Activated CD4-positive, alpha-beta T cell treated with anti-CD3 and anti-CD28 coated beads, Interleukin-2, amount 50 U/mL, for 1 hour (primary cell): ENCODE measurements around the gene RNF130.
"Not testable (repeated sequence)": the region's sequence is repeated elsewhere in the genome, so short reads cannot be mapped to it uniquely, and the experiment has no call there.

ENCODE experiments used
- DNase-seq: peaks from one replicate; pipeline ENCODE4 v3.0.0-alpha.2; 2020

The RNF130 gene

DNA sequence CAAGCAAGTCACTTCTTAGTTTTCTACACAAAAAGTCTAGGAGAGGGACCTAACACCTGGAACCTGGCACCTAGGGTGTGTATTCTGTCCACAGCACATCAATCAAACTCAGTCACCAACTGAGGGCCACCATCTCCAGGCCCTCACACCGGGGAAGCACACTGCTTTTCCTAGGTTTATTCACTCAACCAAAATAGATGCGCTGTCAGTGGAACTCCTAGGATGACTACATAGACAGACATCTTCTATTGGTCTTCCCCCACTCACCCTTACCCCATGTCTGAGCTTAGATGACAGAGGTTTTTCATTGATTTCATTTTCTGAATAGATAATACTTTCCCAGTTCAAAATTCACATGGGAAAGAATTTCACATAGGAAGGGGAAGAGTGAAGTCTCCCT lies 59.2 kb downstream of the RNF130 start:
- DNase-seq: no peak

DNA sequence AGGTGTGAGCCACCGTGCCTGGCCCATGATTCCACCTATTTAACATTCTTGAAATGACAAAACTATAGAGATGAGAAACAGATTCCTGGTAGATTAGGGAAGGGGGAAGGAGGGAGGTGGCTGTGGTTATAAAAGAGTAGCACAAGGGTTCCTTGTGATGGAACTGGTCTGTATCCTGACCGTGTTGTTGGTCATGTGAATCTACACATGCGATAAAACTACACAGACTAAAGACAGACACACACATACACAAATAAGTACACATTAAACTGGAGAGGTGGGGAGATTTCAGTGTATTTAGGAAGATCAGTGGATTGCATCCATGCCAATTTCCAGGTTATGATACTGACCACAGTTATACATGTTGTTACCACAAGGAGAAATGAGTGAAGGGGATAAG lies 60.9 kb downstream of the RNF130 start:
- DNase-seq: no peak

DNA sequence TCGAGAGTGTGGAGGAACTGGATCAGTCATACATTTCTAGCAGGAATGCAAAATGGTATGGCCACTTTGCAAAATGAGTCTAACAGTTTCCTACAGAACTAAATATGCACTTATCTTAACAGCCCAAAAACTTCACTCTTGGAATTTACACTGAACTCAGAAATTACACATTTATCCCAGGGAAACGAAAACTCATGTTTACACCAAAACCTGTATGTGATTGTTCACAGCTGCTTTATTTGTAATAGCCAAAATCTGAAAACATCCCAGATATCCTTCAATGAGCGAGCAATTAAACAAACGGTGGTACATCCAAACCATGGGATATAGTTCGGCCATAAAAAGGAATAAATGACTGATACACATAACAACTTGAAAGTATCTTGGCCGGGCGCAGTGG lies 62.0 kb downstream of the RNF130 start:
- no peak for DNase-seq

DNA sequence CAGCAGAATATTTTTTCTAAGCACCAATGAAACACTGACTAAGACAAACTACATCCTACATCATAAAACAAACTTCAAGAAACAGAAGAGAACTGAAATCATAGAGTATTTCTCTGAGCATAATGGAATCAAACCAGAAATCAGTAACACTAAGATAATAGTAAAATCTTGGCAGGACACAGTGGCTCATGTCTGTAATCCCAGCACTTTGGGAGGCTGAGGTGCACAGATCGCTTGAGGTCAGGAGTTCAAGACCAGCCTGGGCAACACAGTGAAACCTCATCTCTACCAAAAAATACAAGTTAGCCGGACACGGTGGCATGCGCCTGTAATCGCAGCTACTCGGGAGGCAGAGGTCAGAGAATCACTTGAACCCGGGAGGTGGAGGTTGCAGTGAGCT lies 63.1 kb downstream of the RNF130 start:
- DNase-seq: no peak

DNA sequence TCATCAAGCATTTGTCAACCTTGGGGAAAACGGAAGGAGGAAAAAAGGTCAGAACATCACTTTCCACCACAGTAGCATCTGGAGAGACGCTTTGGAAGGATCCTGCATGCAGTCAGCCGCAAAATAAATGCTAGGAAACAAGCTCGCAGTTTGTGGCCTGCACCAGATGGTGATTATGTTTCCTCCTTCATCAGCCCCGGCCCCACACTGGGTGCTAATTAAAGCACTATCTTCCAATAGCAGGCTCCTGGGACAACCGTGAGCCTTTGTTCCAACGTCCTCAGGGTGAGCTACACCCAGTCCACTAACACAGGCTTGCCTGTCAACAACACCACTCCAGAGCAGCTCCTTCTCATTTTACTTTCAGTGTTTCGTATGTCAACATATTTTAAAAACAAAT lies 64.0 kb downstream of the RNF130 start:
- no peak for DNase-seq

DNA sequence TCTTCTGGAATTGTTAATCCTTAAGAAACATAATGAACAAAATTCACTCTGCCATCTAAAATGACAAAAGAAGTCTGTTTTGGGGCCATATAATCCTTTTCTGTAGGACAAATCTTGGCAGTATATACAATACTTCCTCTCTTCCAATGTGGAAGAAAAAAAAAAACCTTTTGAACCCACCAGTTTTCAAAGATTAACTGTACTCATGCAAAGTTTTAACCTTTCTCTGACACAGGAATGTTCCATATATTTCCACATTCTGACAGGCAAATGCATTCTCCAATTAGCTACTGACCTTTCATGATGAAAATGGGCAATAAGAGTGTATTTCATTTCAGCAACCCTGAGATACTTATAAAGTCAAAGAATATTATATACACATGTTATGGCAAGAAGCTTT lies 65.4 kb downstream of the RNF130 start:
- DNase-seq: no peak

DNA sequence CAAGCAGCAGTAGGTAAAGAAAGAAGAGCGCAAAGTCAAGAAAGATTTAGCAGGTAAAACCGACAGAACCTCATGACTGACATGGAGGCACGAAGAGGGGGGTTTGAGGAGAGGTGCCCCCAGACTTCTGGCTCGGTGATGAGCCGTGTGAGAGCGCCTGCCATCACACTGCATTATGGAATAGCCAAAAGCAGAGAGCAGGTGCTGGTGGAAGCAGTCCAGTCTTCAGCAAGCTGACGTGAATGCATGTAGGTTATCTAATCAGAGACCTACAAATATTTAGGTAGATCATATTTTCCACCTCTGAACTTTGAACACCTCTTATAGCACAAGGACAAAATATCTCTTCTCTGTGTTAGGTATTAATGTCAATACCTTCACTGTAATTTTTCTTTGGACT lies 68.4 kb downstream of the RNF130 start:
- DNase-seq: no peak

DNA sequence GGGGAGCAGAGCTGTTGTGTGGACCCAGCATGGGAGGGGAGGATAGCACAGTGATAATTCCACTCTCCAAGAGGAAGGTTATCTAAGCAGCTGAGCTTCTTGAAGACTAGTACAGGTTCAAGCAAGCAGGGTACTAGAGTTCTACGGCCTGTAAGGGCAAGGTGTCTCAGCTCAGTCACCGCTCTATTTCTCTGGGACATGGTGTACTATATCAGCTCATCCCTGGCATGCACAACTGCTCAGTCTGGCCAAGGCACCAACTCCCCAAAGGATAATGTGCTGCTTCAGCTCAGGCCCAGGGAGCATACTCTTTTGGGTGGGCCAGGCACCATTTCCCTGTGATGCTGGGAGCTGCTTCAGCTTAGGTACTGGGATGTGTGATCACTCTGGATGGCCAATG lies 69.8 kb downstream of the RNF130 start:
- DNase-seq: no peak

DNA sequence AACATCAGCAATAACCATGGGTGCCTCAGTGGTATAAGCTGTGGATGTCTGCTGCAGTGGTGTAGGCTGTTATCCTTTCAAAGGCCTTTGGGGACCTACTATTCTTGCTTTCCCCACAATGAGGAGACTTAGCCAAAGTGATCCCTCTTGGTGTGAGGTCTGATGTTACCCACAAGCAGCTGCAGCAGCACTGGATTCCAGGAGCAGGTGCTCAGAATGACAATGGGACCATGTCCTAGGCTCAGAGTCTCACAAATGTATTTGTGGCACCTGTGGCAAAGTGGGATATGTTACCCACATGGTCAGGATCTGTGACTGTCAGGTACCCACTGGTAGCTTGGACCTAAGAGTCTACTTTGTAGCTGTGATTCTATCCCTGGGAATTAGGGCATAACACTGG lies 70.4 kb downstream of the RNF130 start:
- no peak for DNase-seq

DNA sequence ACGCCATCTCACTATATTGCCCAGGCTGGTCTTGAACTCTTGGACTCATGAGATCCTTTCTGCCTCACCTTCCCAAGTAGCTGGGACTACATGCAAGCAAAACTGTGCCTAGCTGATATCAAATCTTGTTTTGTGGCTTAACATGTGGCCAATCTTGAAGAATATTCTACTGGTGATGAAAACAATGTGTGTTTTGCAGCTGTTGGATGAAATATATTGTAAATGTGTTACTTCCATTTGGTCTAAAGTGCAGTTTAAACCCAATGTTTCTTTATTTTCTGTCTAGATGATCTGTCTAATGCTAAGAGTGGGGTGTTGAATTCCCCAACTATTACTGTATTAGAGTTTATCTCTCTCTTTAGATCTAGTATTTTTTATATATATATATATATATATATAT lies 73.1 kb downstream of the RNF130 start:
- no peak for DNase-seq

DNA sequence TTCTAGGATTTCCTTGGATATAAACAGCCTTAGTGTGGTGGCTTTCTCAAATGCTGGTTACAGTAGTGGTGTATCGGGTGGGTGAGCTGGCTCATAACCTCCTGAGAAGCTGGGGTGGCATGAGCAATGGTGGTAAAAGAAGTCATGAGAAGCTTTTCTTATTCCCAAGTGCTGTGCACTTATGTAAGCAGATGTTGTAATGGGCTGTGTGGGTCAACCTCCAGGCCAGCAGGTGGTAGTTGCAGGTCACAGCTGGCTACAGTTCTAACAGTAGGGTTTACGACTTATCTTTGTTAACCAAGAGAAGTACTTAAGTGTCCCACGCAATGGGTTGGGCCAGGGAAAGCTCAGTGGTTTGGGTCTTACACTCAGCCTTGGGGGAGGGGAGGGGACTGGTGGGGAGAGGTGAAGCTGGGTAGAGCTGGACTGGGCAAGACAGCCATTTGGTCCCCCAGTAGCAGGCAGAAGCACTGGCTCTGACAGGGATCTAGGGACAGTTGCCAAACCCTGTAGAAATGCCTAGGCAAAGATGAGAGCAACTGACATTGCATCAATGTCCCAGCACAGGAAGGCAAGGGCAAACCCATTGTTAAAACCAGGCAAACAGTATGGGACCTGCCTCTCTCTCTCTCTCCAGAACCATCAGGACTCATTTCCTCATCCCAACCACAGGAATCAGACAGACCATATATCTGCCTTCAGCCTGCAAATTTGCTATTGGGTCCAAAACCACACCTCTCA lies 76.8 kb downstream of the RNF130 start:
- DNase-seq: no peak

DNA sequence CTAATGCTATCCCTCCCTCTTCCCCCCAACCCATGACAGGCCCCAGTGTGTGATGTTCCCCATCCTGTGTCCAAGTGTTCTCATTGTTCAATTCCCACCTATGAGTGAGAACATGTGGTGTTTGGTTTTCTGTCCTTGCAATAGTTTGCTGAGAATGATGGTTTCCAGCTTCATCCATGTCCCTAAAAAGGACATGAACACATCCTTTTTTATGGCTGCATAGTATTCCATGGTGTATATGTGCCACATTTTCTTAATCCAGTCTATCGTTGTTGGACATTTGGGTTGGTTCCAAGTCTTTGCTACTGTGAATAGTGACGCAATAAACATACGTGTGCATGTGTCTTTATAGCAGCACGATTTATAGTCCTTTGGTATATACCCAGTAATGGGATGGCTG lies 78.7 kb downstream of the RNF130 start:
- DNase-seq: not testable (repeated sequence)

DNA sequence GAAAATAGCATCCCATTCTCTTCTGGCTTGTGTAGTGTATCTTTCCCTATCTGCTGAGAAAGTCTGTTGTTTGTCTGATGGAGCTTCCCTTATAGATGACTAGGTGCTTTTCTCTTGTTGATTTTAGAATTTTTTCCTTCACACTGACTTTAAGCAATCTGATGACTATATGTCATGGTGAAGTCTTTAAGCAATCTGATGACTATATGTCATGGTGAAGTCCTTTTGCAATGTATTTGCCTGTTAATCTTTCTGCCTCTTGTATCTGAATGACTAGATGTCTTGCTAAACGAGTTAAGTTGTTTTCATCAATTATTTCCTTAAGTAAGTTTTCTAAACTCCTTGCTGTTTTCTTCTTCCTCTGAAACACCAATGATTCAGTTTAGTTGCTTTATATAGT lies 80.5 kb downstream of the RNF130 start:
- no peak for DNase-seq

DNA sequence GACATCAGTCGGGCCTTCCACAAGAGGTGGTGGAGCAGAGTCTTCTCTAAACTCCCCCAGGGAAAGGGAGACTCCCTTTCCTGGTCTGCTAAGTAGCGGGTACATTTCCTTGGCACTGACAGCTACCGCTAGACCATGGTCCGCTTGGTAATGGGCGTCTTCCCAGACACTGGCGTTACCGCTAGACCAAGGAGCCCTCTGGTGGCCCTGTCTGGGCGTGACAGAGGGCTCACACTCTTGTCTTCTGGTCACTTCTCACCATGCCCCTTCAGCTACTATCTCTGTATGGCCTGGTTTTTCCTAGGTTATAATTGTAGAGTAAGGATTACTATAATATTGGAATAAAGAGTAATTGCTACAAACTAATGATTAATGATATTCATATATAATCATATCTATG lies 81.0 kb downstream of the RNF130 start:
- DNase-seq: not testable (repeated sequence)

DNA sequence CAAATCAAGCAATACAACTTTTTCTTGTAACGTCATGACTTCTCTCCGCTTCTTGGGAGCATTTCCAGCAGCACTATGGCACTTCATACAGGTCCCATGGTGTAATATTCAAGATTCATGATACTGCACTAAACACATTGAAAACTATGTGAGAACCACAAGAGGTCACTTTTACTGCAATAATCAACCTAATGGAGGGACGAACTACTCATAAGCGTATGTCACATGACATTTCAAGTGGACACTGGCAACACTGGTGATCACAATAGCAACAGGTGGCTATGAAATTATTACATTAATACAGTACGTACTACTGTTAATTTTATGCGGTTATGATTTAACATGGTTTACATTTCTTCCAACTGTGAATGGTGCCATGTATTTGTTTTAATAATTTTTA lies 85.2 kb downstream of the RNF130 start:
- DNase-seq: no peak

DNA sequence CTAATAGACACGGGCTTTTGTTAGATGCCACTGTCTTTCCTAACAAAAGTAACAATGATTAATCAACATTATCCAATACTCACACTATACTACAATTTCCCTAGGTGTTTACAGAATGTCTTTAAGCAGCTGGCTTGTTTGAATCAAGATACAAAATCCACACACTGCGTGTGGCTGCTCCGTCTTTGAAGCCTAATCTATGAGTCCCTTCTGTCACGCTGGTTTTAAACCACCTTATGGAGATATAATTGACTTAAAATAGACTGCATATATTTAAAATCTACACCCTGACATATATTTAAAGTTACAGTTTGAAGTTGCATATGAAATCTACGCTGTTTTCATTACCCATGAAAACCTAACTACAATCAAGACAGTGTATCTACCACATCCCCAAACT lies 89.9 kb downstream of the RNF130 start:
- DNase-seq: no peak

DNA sequence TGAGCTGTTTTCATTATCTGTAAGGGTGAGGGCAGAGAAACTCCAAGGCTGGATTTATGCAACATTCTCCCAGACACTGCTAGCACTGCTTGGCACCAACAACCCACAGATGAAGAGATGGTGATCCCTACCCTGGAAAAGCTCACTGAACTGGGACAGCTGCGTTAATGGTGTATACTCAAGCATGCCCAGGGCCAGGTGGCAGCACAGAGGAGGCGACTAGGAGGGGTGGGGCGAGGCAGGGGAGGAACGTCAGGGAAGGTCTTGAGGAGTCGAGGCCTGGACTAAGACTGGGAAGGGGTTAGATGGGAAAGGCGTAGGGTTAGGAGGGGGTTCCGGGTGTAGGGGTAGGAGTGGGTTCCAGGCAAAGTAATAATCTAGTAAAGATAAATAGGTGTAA lies 90.8 kb downstream of the RNF130 start:
- DNase-seq: no peak

DNA sequence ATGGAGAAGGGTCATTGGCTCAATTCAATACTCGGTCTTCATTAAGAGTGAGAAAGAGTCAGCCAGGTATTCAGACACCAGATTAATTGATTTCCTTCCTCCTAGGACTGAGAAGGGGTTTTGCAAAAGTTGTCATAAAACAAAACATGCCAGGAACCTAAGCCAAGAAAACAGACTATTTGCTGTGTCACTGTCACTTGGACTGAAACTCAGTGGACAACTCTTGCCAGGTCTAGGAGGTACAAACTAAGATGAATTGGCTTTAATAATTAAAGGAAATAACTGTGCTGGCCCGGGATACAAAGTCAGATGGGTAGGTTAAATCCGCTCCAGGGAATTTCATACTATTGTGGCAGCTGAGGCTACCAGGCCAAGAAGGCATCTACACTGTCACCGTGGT lies 92.8 kb downstream of the RNF130 start:
- DNase-seq: no peak

DNA sequence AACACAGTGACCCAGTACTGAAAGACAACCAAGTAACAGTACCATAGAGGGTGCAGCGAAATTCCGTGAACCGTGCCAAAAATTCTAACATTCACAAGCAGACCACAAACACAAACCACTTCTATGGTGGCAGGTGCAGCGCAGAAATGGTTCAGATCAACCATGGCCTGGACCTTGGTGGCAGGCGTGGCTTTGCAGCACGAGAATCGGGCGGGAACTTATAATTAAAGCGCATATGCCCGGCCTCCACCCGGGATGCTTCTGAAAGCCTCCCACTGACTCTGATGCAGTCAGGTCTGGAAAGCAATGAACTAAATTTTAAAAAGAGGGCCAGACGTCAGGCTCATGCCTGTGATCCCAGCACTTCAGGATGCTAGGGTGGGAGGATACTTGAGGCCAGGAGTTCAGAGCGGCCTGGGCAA lies 95.8 kb downstream of the RNF130 start:
- no peak for DNase-seq

DNA sequence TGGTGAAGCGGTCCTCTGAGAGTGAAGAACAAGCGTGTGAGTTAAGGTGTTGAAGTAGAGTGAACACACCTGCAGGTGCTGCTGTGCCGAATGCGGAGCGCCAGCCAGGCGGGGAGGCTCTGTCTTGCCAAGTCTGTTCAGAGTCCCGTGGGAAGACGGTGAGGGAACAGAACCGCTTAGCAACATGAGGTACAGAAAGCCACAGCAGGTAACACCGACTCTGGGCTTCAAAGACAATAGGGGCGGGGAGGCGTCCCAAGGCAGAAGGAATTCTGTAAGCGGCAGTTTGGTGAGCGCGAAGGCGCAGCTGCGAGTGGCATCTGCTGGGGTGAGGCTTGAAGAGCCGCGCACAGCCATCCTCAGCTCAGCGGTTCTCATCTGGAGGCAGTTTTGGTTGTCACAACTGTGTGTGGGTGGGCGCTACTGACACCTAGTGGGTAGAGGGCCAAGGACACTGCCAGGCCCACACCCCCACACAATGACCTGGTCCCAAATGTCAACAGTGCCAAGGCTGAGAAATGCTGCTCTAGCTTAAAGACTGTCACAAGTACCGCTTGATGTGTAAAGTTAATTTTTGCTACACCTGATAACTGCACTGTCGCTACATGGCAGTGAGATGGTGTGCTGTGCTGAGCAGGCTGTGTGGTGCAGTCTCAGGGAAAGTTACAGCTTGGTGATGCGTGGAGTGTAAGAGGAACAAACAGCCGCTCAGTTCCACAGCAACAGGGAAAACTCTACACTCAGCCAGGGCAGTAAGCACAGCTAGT lies 96.4 kb downstream of the RNF130 start:
- peak; percentile 12 for DNase-seq

DNA sequence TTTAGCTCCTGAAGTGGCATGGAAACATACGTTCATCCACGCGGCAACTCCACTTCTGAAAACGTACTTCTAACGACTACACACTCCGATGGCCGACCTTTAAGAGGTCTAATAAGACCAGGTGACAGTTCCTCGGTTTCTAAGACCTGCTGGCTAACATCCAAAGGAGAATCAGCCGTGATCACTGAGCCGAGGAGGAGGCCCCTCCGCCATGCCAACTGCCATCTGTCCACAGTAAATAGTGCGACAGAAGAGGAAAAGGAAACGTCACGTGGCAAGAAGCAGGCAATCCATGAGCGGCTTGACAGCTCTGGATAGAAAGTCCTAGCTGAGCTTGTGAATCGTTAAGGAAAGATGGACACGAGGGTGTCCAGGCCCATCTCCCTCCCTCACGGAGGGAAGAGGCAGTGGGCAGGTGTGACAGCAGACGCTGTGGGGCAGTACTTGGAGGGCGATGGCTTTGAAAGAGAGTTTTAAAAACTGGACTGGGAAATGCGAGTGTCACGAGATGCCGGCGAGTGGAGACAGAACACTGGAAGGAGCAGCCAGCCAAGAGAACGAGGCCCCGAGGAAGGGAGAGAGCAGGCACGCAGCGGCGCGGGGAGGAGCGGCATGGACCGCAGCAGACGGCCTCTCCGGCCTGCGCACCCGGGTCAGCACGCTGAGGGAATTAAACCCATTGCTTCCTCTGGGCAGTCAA lies 97.2 kb downstream of the RNF130 start:
- no peak for DNase-seq

DNA sequence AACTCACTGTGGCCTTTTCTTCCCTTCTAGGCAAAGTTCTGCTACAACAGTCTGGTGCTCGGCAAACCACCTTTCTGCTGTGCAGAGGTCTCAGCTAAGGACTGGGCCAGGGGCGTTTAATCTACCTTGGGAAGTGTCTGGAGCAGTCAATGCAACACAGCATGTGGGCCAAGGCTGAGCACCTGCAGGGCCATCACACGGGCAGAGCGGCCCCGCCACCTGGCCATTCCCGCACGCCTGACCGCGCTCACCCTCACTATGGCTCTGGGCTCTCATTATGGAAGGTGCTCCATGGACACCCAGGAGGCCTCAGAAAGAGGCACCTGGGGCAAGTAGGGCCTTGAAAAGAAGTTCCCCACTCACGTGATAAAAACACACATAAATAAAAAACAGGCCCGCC lies 98.2 kb downstream of the RNF130 start:
- DNase-seq: no peak

DNA sequence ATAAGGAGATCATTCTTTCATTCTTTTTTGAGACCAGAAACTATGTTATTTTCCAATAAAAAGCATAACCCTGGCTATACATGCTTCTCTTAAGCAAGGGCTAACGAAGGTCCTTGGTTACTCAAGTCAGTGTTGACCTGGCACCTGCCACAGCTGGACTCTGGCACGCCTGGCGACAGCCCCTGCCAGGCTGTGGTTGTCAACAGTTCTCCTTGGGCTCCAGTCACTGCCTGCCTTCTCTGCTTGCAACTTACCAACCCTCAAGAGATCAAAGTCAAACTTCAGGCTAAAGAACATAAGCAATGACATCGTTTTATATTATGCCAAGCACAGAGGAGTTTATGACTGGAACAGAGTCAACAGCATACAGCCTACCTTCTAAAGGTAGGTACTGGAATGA lies 102.4 kb downstream of the RNF130 start:
- DNase-seq: no peak

DNA sequence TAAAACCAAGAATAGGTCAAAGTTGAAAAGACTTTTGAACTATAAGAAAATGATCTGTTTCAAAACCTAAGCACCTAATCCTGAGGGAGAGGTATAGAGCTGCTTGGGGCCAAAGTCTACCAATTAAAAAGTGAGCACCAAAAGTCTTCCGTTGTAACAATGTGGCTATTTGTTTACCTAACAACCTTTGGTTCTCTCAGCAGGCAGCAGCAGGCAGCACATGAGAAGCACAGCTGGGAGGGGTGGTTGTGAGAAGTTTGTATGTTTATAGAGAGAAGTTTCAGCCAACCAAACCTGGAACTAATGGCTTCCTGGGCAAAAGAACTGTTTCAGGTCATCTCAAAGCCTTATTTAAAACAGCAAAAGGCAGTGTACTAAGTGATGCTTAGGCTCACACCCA lies 104.1 kb downstream of the RNF130 start:
- no peak for DNase-seq
